Suprapubic skin (tissue), 4 donors: Measurements from ENCODE around the gene TMEM184B. TPM values are rescaled to one million over a fixed set of nuclear protein-coding genes. Genes with fewer than 3 reads are reported as not detected.

Experiments used
- DNase-seq, 2 donors: peaks; one replicate each; pipeline ENCODE4 v3.0.0-alpha.2; 2019; ENCODE audit warnings: low spot score in 2 of 2
- H3K27ac ChIP-seq: fragments of 200-600 bp; sonication (generic); one replicate; pipeline ENCODE4 v1.5.1; 2019
- H3K27me3 ChIP-seq: fragments of 200-600 bp; sonication (generic); one replicate; pipeline ENCODE4 v1.5.1; 2019
- H3K36me3 ChIP-seq: fragments of 200-600 bp; sonication (generic); one replicate; pipeline ENCODE4 v1.5.1; 2019
- H3K4me1 ChIP-seq: fragments of 200-600 bp; sonication (generic); one replicate; pipeline ENCODE4 v1.5.1; 2019
- H3K4me3 ChIP-seq: fragments of 200-600 bp; sonication (generic); one replicate; pipeline ENCODE4 v1.5.1; 2019; ENCODE audit warnings: mild to moderate bottlenecking
- H3K9me3 ChIP-seq: fragments of 200-600 bp; sonication (generic); one replicate; pipeline ENCODE4 v1.5.1; 2019
- CTCF ChIP-seq, 2 donors: fragments of 200-600 bp in 1 of 2; fragments of 450-650 bp in 1 of 2; sonication (generic) in 1 of 2; IDR thresholded peaks; one replicate each; pipeline ENCODE4 v1.5.1; 2016 to 2019; ENCODE audit warnings: antibody characterized with exemption in 2 of 2, mild to moderate bottlenecking in 1 of 2, moderate library complexity in 1 of 2
- EP300 ChIP-seq: sonication (generic); formaldehyde crosslinking; IDR thresholded peaks from one replicate; pipeline ENCODE4 v1.6.1; 2017; ENCODE audit warnings: antibody characterized with exemption
- POLR2A ChIP-seq, 2 donors: fragments of 450-650 bp; IDR thresholded peaks; one replicate each; pipeline ENCODE4 v1.6.1; 2017; ENCODE audit warnings: antibody characterized with exemption in 2 of 2, mild to moderate bottlenecking in 2 of 2, moderate library complexity in 2 of 2
- POLR2AphosphoS5 ChIP-seq, 3 donors: sonication (generic); formaldehyde crosslinking; IDR thresholded peaks; one replicate each; pipeline ENCODE4 v1.6.1; 2017; ENCODE audit warnings: antibody characterized with exemption in 3 of 3
- WGBS: methylation state at CpG from one replicate; pipeline ENCODE4 v1.1.5; 2018; 5-methylcytosine and 5-hydroxymethylcytosine counted together
- total RNA-seq, 4 donors: library from RNA; depleted of rRNA; stranded (reverse); fragments of >200 nt; gene quantifications; one replicate each; pipeline ENCODE4 v1.1.0, GENCODE V29; 2016

TMEM184B gene
- total RNA-seq, 4 donors from 2014 or later, result 41.5 to 54.9 (median 46.0) TPM

GRCh38 chr22:38300946-38301345 lies 28.1 kb upstream of the TMEM184B start:
- TF ChIP-seq CTCF (IDR thresholded peaks at IDR 0.05), result no peak
- TF ChIP-seq EP300, result no peak
- no peak for TF ChIP-seq POLR2A (IDR thresholded peaks at IDR 0.05)
- no peak for TF ChIP-seq POLR2AphosphoS5 (IDR thresholded peaks at IDR 0.05)
- 90% methylated on average over 3 of the region's 3 CpGs for WGBS
- Histone ChIP-seq H3K36me3 (peaks cover 78% of the 10 kb centered on the region), H3K4me1 (peaks cover 61% of the 10 kb centered on the region), H3K9me3 (no peaks in the 10 kb centered on the region), H3K4me3 (no peak overlapping the region), H3K27ac (peak overlapping the region; percentile 73), H3K27me3 (no peaks in the 10 kb centered on the region)
- DNase-seq, result no peak

GRCh38 chr22:38300197-38300945 lies 27.6 kb upstream of the TMEM184B start:
- Histone ChIP-seq H3K27ac (peak overlapping the region; percentile 73), H3K4me1 (peaks cover 55% of the 10 kb centered on the region), H3K4me3 (no peak overlapping the region), H3K9me3 (no peaks in the 10 kb centered on the region), H3K36me3 (peaks cover 84% of the 10 kb centered on the region), H3K27me3 (no peaks in the 10 kb centered on the region)
- no peak for DNase-seq
- 66% methylated on average over 14 of the region's 26 CpGs for WGBS
- no peak for TF ChIP-seq CTCF (IDR thresholded peaks at IDR 0.05)
- TF ChIP-seq EP300, result no peak
- no peak for TF ChIP-seq POLR2AphosphoS5 (IDR thresholded peaks at IDR 0.05)
- TF ChIP-seq POLR2A (IDR thresholded peaks at IDR 0.05), result no peak

- WGBS, result 58% methylated on average over 8 of the region's 12 CpGs
- Histone ChIP-seq H3K36me3 (peaks cover 90% of the 10 kb centered on the region), H3K27me3 (no peaks in the 10 kb centered on the region), H3K27ac (peak overlapping the region; percentile 73), H3K4me3 (no peak overlapping the region), H3K9me3 (no peaks in the 10 kb centered on the region), H3K4me1 (peaks cover 49% of the 10 kb centered on the region)
- no peak for DNase-seq
- TF ChIP-seq EP300 (no peak), CTCF (IDR thresholded peaks at IDR 0.05) (no peak), POLR2A (IDR thresholded peaks at IDR 0.05) (no peak), POLR2AphosphoS5 (IDR thresholded peaks at IDR 0.05) (no peak)
Observed at GRCh38 chr22:38299770-38300102, 26.9 kb upstream of the TMEM184B start.

GRCh38 chr22:38298312-38299005 lies 25.6 kb upstream of the TMEM184B start:
- no peak for DNase-seq
- peaks cover 36% of the 10 kb centered on the region for H3K4me1 ChIP-seq
- H3K4me3 ChIP-seq, result no peak overlapping the region
- H3K9me3 ChIP-seq, result no peaks in the 10 kb centered on the region
- 77% methylated on average over 23 of the region's 25 CpGs for WGBS
- H3K27me3 ChIP-seq, result no peaks in the 10 kb centered on the region
- H3K36me3 ChIP-seq, result peaks cover 98% of the 10 kb centered on the region
- TF ChIP-seq EP300 (no peak), CTCF (IDR thresholded peaks at IDR 0.05) (peak in 1 of 2 donors; percentile 38)
- peak overlapping the region; percentile 73 for H3K27ac ChIP-seq

GRCh38 chr22:38296372-38296771 lies 23.6 kb upstream of the TMEM184B start:
- no peak for TF ChIP-seq EP300
- no peak for TF ChIP-seq POLR2AphosphoS5 (IDR thresholded peaks at IDR 0.05)
- TF ChIP-seq POLR2A (IDR thresholded peaks at IDR 0.05), result no peak
- no peak for TF ChIP-seq CTCF (IDR thresholded peaks at IDR 0.05)
- no peak for DNase-seq
- WGBS, result 81% methylated on average over 2 of the region's 4 CpGs
- peaks cover 98% of the 10 kb centered on the region for H3K36me3 ChIP-seq
- no peak overlapping the region for H3K4me3 ChIP-seq
- H3K9me3 ChIP-seq, result no peaks in the 10 kb centered on the region
- H3K27ac ChIP-seq, result no peak overlapping the region
- peaks cover 29% of the 10 kb centered on the region for H3K4me1 ChIP-seq
- no peaks in the 10 kb centered on the region for H3K27me3 ChIP-seq
